Neural progenitor cell (in vitro differentiated cells): ENCODE measurements around the gene EHMT1. TPM values are rescaled to one million over a fixed set of nuclear protein-coding genes. Genes with fewer than 3 reads are reported as not detected.

Source experiments
- DNase-seq: peaks from one replicate; pipeline ENCODE4 v3.0.0-alpha.2; 2016; ENCODE audit warnings: low spot score
- H2AFZ ChIP-seq: fragments of 200-600 bp; sonication (generic); replicated peaks from 2 replicates; pipeline ENCODE4 v1.6.1; 2016; ENCODE audit warnings: antibody characterized with exemption
- H3F3A ChIP-seq: fragments of 200-600 bp; sonication (generic); 2 replicates; pipeline ENCODE4 v1.6.1; 2016; ENCODE audit warnings: antibody characterized with exemption, low read depth
- H3K27ac ChIP-seq: fragments of 200-600 bp; sonication (generic); 2 replicates; pipeline ENCODE4 v1.5.1; 2016; ENCODE audit warnings: mild to moderate bottlenecking
- H3K27me3 ChIP-seq: fragments of 200-600 bp; sonication (generic); 2 replicates; pipeline ENCODE4 v1.6.1; 2016; ENCODE audit warnings: mild to moderate bottlenecking, moderate library complexity
- H3K36me3 ChIP-seq: fragments of 200-600 bp; sonication (generic); 2 replicates; pipeline ENCODE4 v1.5.1; 2016
- H3K4me1 ChIP-seq: fragments of 200-600 bp; sonication (generic); 2 replicates; pipeline ENCODE4 v1.6.1; 2016; ENCODE audit warnings: mixed run types
- H3K4me2 ChIP-seq: fragments of 200-600 bp; sonication (generic); 2 replicates; pipeline ENCODE4 v1.6.1; 2016
- H3K4me3 ChIP-seq: fragments of 200-600 bp; sonication (generic); 2 replicates; pipeline ENCODE4 v1.5.1; 2016
- H3K79me2 ChIP-seq: fragments of 200-600 bp; sonication (generic); 2 replicates; pipeline ENCODE4 v1.6.1; 2016; ENCODE audit warnings: low read depth
- H3K9ac ChIP-seq: fragments of 200-600 bp; sonication (generic); 2 replicates; pipeline ENCODE4 v1.6.1; 2016
- H3K9me3 ChIP-seq: fragments of 200-600 bp; sonication (generic); 2 replicates; pipeline ENCODE4 v1.5.1; 2016; ENCODE audit warnings: low read depth
- H4K20me1 ChIP-seq: fragments of 200-600 bp; sonication (generic); 2 replicates; pipeline ENCODE4 v1.6.1; 2016; ENCODE audit warnings: low read depth
- H3K27ac Mint-ChIP-seq: 3 replicates; pipeline ENCODE4 v1.8.0; 2021; ENCODE audit warnings: mixed read lengths
- H3K27me3 Mint-ChIP-seq: 2 replicates; pipeline ENCODE4 v1.8.0; 2022; ENCODE audit warnings: low read depth, mild to moderate bottlenecking, inconsistent platforms, moderate library complexity, mixed read lengths; ENCODE audit not compliant: insufficient read depth
- H3K36me3 Mint-ChIP-seq: 3 replicates; pipeline ENCODE4 v1.8.0; 2021; ENCODE audit warnings: mixed read lengths
- H3K4me1 Mint-ChIP-seq: 3 replicates; pipeline ENCODE4 v1.8.0; 2021; ENCODE audit warnings: mixed read lengths
- H3K4me3 Mint-ChIP-seq: 3 replicates; pipeline ENCODE4 v1.8.0; 2021; ENCODE audit warnings: mild to moderate bottlenecking, moderate library complexity, mixed read lengths
- H3K9me3 Mint-ChIP-seq: 3 replicates; pipeline ENCODE4 v1.8.0; 2020; ENCODE audit warnings: mixed read lengths
- EZH2 ChIP-seq: fragments of 200-600 bp; sonication (generic); IDR thresholded peaks from 2 replicates; pipeline ENCODE4 v1.6.1; 2017; ENCODE audit warnings: antibody characterized with exemption, mild to moderate bottlenecking, moderate library complexity
- EZH2phosphoT487 ChIP-seq: fragments of 200-600 bp; sonication (generic); IDR thresholded peaks from 2 replicates; pipeline ENCODE4 v1.6.1; 2017; ENCODE audit warnings: antibody characterized with exemption
- total RNA-seq: library from RNA; depleted of rRNA; stranded (reverse); fragments of >200 nt; gene quantifications from 2 replicates; pipeline ENCODE4 v1.2.3, GENCODE V29; 2015; ENCODE audit warnings: low replicate concordance
- TF ChIP-seq, protein P1 (sequence below): fragments of 200-600 bp; sonication (generic); IDR thresholded peaks from 2 replicates; pipeline ENCODE4 v1.5.1; 2017; ENCODE audit warnings: antibody characterized with exemption, mild to moderate bottlenecking

EHMT1 gene
- total RNA-seq, 1 donor from 2014 or later = 47.8 TPM

DNA sequence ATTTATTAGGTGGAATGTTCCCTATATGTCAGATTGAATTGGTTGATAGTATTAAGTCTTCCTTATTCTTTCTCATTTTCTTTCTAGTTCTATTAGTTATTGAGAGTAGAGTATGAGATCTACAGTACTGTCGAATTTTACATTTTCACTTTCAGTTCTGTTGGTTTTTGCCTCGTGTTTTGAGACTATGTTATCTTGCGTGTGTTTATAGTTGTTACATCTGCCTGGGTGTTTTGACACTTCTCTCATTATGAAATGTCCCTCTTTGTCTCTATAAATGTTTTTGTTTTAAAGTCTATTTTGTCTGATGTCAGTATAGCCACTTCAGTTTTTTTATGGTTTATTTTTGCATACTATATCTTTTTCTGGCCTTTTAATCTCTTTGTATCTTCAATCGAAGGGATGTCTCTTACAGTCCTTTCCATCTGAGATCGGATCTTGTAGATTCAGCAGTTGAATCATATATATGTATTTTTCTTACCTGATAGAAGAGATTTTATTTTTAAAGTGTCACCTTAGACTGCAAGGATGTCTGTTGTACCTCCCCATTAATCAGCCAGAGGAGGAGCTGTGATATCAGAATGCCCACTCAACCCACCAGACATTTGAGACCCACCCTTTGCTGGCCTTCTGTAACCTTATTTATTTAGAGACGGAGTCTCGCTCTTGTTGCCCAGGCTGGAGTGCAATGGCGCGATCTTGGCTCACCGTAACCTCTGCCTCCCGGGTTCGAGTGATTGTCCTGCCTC, 20.7 kb downstream of the EHMT1 start:
- no peaks in the 10 kb centered on the region for H3K4me1 Mint-ChIP-seq
- Histone ChIP-seq H3K4me3 (no peak overlapping the region), H3K36me3 (no peaks in the 10 kb centered on the region), H3K27me3 (no peaks in the 10 kb centered on the region), H3K4me1 (no peaks in the 10 kb centered on the region), H4K20me1 (peaks cover 82% of the 10 kb centered on the region), H3K79me2 (peaks cover 100% of the 10 kb centered on the region), H3K4me2 (no peak overlapping the region), H3F3A (no peaks in the 10 kb centered on the region), H3K27ac (no peak overlapping the region), H3K9me3 (no peaks in the 10 kb centered on the region), H2AFZ (no peak overlapping the region), H3K9ac (no peak overlapping the region)
- H3K36me3 Mint-ChIP-seq = peaks cover 40% of the 10 kb centered on the region
- peaks cover 15% of the 10 kb centered on the region for H3K9me3 Mint-ChIP-seq
- no peak overlapping the region for H3K27ac Mint-ChIP-seq
- no peak for DNase-seq
- peaks cover 2% of the 10 kb centered on the region for H3K27me3 Mint-ChIP-seq
- TF ChIP-seq EZH2phosphoT487 (no peak), EZH2 (no peak)
- TF ChIP-seq, protein P1, sequence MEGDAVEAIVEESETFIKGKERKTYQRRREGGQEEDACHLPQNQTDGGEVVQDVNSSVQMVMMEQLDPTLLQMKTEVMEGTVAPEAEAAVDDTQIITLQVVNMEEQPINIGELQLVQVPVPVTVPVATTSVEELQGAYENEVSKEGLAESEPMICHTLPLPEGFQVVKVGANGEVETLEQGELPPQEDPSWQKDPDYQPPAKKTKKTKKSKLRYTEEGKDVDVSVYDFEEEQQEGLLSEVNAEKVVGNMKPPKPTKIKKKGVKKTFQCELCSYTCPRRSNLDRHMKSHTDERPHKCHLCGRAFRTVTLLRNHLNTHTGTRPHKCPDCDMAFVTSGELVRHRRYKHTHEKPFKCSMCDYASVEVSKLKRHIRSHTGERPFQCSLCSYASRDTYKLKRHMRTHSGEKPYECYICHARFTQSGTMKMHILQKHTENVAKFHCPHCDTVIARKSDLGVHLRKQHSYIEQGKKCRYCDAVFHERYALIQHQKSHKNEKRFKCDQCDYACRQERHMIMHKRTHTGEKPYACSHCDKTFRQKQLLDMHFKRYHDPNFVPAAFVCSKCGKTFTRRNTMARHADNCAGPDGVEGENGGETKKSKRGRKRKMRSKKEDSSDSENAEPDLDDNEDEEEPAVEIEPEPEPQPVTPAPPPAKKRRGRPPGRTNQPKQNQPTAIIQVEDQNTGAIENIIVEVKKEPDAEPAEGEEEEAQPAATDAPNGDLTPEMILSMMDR = no peak
- H3K4me3 Mint-ChIP-seq = no peak overlapping the region

DNA sequence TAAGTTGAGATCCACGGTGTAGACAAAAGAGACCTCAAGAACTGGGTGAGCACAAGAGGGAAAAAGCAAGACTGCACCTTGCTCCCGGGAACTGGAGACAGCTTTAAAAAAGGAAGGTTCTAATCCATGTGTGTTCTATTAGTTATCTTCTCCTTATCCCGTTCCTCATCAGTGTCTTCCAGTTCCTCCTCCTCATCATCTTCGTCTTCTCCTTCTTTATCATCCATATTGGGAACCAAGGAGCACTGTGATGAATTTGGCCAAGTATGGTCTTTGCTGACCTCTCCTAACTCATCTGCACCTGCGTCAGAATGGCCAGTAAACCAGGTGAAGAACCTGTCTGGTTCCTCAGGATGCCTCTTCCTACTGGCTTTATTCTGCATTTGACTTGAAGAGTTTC, 22.1 kb downstream of the EHMT1 start:
- H3K27me3 ChIP-seq = no peaks in the 10 kb centered on the region
- no peak overlapping the region for H3K27ac Mint-ChIP-seq
- H3K36me3 Mint-ChIP-seq = peaks cover 43% of the 10 kb centered on the region
- H3K4me2 ChIP-seq = no peak overlapping the region
- H3K36me3 ChIP-seq = no peaks in the 10 kb centered on the region
- DNase-seq = no peak
- no peak overlapping the region for H3K27ac ChIP-seq
- peaks cover 2% of the 10 kb centered on the region for H3K27me3 Mint-ChIP-seq
- no peak overlapping the region for H3K9ac ChIP-seq
- H3K4me1 Mint-ChIP-seq = no peaks in the 10 kb centered on the region
- H3K4me3 ChIP-seq = no peak overlapping the region
- H3K79me2 ChIP-seq = peaks cover 100% of the 10 kb centered on the region
- no peaks in the 10 kb centered on the region for H3K4me1 ChIP-seq
- H3K9me3 Mint-ChIP-seq = peaks cover 15% of the 10 kb centered on the region
- no peaks in the 10 kb centered on the region for H3K9me3 ChIP-seq
- H4K20me1 ChIP-seq = peaks cover 94% of the 10 kb centered on the region
- H2AFZ ChIP-seq = no peak overlapping the region
- TF ChIP-seq EZH2phosphoT487 = no peak
- TF ChIP-seq EZH2 = no peak
- TF ChIP-seq, protein P1 = no peak
- H3F3A ChIP-seq = no peaks in the 10 kb centered on the region
- no peak overlapping the region for H3K4me3 Mint-ChIP-seq

DNA sequence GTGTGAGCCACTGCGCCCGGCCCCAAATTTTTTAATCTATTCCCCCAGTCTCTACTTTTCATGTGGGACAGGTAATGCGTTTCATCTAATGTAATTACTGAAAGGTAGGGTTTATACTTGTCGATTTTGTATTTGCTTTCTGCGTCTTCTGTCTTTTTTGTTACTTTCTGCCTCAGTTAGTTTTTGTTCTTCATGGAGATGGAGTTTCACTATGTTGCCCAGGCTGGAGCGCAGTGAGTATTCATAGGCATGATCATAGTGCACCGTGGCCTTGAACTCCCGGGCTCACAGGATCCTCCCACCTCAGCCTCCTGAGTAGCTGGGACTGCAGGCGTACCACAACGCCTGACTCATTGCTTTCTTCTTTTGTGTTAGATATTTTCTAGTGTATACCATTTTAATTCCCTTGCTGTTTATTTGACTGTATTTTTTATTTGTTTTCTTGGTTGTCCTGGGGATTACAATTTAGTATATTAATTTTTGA, 23.4 kb downstream of the EHMT1 start:
- H3K4me1 Mint-ChIP-seq = no peaks in the 10 kb centered on the region
- TF ChIP-seq EZH2 = no peak
- TF ChIP-seq EZH2phosphoT487 = no peak
- TF ChIP-seq, protein P1 = no peak
- Histone ChIP-seq H3K4me1 (no peaks in the 10 kb centered on the region), H4K20me1 (peaks cover 96% of the 10 kb centered on the region), H3F3A (no peaks in the 10 kb centered on the region), H3K79me2 (peaks cover 100% of the 10 kb centered on the region), H3K27ac (no peak overlapping the region), H3K27me3 (no peaks in the 10 kb centered on the region), H3K9me3 (no peaks in the 10 kb centered on the region), H3K4me3 (no peak overlapping the region), H2AFZ (no peak overlapping the region), H3K36me3 (no peaks in the 10 kb centered on the region), H3K9ac (no peak overlapping the region), H3K4me2 (no peak overlapping the region)
- peaks cover 43% of the 10 kb centered on the region for H3K36me3 Mint-ChIP-seq
- peaks cover 9% of the 10 kb centered on the region for H3K9me3 Mint-ChIP-seq
- H3K27me3 Mint-ChIP-seq = peaks cover 2% of the 10 kb centered on the region
- H3K27ac Mint-ChIP-seq = no peak overlapping the region
- no peak overlapping the region for H3K4me3 Mint-ChIP-seq
- no peak for DNase-seq
